GM18502 (cell line): ENCODE results near the gene AKAP7.
"Not testable (repeated sequence)": the region's sequence is repeated elsewhere in the genome, so short reads cannot be mapped to it uniquely, and the experiment has no call there.

ENCODE experiments used
- ATAC-seq: cut with Tn5 transposase; IDR thresholded peaks from one replicate; pipeline ENCODE4 v1.9.1; 2021; ENCODE audit warnings: mild to moderate bottlenecking; ENCODE audit not compliant: unreplicated experiment, poor library complexity

AKAP7 gene

DNA sequence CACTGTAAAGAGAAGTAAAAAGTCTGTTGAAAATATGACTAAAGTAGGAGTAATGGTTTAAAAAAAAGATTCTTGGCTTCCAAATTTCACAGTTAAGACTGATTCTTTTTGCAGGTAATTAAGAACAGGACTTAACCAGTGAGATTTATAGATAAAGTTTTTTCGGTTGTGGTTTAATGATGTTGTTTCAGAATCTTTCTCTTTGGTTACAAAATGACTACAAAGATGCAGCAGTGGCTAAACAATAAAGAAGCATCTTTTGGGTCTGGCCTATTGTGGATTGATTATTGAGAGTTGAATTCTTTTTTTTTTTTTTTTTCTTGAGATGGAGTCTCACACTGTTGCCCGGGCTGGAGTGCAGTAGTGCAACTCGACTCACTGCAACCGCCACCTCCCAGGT lies 109.7 kb downstream of the AKAP7 start:
- ATAC-seq: no peak

DNA sequence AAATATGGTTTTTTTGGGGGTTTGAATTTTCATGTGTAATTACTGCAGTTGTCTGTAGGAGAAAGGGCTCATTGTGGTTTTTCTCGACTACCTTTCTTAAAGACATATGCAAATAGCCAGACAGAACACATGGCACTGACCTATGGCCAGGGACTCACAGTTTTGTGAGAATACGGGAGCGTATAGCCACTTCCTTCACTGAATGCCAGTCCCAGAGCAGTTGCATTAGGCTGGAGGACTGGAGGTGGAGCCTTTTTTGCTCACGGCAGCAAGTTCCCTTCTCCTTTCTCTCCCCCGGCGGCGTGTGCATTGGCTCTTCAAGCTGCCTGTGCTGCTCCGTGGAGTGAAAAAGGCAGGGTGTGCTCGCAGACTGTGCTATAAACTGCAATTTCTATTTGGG lies 114.9 kb downstream of the AKAP7 start:
- peak; percentile 81 for ATAC-seq

- ATAC-seq: no peak
These were observed 115.7 kb downstream of the AKAP7 start for GRCh38 chr6:131250936-131251335.

DNA sequence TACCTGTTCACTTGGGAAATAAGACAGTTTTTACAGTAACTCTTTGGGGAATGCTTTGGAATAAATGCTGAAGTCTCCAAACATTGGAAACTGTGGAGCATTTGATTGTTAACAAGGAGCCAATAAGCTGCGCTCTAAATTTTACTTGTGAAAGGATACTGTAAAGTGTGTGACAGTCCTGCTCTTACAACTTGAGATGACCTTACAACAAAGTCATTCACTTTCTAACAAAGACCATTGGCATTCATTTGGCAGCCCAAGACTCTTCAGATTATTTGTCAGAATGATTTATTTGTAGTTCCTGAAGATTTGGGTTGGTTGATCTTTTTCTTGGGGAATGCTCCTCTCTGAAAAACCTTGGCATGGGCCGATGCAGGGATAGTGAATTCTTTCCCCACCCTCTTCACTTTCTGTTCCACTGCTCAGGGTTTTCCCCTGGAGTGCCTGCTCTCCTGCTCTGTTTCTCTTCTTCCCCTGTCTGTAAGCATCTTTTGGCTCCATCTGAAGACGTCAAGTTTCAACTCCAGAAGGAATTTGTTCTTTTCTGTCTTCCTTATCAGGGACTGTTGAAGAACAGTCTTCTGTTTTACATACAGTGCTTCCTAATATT lies 116.4 kb downstream of the AKAP7 start:
- no peak for ATAC-seq

DNA sequence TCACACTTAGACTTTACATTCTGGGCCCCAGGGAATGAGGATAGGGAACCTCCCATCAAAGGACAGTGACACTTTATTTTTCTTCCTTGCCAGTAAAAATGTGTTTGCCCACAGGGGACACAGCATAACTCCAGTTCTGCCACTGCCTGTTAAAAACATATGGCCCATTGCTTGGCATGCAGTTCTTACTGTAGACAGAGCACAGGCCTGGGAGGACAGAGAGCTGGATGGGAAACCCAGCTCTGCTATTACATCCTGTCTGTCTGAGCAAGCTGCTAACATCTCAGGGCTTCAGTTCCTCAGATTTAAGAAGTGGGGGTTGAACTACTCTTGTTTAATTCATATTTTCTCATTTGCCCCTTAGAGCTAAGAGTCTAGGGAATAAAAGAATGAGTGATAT lies 120.2 kb downstream of the AKAP7 start:
- ATAC-seq: no peak

DNA sequence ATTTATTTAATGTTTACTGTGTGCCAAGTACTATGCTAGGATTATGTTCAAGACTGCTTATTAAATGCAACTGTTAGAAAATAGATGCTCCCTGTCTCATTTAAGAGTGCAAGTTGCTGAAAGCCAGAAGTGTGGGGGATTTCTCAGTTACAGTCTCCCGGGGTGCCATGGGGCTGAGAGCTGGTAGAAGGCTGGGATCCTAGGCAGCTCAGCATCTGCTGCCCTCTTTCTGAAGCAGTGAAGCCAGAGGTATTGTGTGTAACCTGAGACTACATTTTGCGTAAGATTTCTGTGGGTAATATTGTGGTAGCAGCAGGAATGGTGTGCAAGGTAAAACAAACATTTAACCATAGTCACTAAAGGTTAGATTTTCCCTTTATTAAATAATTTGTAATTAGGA lies 120.6 kb downstream of the AKAP7 start:
- ATAC-seq: no peak

GRCh38 chr6:131257104-131257503 lies 121.8 kb downstream of the AKAP7 start:
- ATAC-seq: no peak

DNA sequence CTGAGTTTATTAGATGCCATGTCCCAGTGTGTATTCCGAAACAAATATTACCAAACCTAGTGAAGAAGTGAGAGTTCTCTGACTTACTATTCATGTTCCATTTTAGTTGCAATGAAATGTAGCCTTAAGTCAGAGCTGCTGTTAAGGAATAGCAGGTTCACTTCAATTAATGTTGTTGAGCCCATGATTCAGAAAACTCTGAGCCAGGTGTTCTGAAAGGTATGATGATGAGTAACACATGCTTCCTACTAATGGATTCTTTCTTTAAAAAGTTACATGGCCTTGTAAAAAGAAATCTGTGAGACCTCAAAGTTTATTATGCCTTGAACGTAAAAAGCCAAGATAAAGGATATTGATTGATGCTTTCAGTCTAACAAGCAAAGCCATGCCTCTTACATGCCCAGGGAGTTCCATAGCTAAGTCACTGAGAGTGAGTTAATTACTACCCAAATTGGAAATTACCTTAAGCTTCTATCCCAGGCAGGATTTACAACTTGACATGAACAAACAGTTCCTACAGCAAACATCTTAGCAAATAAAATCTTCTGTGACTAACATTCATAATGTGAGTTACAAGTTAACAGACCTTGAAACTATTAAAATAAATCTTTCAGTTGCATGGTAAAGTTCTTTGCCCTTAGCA lies 122.9 kb downstream of the AKAP7 start:
- no peak for ATAC-seq

DNA sequence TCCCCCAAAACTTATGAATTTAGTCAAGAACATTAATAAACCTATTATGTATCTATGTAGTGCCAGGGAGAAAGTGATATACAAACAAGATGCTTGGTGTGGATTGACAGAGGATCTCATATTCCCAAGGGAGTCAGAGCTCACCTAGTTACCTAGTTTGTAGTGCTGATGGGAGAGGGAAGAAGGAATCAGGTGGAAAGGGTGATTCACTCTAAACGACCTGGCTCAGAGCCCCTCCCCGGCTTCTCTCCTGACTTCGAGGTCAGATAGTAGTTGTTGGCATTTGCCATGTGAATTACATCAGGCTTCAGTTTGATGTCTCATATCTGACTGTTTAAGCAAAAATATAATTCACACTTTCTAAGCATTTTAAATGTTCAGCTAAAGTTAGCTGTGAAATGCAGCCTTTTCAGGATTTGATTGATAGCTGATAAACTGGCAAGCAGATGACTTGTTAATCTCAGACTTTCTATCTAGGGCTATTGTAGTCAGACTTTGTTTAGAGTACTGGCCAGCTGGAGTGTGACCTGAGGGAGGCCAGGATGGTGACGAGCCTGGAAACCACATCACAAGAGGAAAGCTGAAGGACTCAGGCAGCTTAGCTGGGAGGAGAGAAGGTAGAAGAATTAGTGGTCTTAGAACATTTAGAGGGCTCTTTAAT lies 123.7 kb downstream of the AKAP7 start:
- no peak for ATAC-seq

- not testable (repeated sequence) for ATAC-seq
These were observed 125.7 kb downstream of the AKAP7 start for GRCh38 chr6:131260960-131261359.

DNA sequence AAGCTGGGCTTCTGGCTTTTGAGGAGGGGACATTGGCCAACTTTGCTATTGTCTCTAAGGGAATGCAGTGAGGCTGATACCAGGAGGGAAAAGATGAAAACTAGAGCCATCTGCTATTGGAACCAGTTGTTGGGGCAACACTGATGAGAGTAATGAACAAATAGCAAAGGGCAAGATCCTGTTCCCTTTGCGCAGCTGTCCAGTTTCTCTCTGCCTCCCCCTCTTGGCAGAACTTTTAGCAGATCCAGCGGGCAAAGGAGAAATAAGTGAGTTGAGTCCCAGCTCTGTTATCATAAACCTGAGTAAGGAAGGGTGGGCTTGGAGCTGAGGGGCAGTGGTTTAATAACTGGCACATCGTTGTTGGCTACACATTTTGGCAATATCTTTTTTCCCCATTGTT lies 126.8 kb downstream of the AKAP7 start:
- ATAC-seq: no peak

GRCh38 chr6:131265939-131266338 lies 130.7 kb downstream of the AKAP7 start:
- no peak for ATAC-seq

- ATAC-seq: no peak
These were observed 133.0 kb downstream of the AKAP7 start for GRCh38 chr6:131268303-131268702.

DNA sequence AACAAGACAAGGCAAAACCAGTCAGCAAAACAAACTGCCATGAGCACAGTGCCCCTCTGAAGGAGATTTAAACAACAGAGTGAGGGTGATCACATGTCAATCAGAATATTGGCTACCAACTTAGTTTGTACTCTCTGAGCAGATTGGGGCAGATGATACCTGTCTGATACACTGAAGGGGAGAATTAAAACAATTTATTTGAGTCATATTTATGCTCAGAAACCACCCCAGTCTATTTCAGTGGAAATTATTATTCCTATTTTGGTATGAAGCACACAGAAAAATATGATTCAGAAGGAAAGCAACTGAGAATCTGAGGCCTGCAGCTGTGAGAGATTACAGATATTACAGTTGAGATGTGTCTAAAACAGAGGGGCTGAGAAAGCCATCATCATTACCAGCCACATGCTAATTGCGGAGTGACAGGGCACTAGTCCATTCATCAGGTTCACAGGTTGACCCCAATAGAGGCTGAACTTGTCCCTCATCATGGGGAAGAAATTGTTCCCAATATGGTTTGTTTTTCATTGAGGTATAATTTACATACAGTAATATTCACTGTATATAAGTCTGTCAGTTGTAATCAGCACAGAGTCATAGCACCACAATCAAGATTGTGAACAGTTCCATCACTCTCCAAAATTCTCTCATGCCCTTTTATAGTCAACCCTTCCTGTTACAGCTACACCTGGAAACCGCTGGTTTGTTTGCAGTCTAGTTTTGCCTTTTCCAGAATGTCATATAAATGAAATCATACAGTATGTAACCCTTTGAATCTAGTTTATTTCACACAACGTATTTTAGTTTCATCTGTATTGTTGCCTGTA lies 134.5 kb downstream of the AKAP7 start:
- ATAC-seq: no peak

- no peak for ATAC-seq
These were observed 135.3 kb downstream of the AKAP7 start for GRCh38 chr6:131270534-131270933.

DNA sequence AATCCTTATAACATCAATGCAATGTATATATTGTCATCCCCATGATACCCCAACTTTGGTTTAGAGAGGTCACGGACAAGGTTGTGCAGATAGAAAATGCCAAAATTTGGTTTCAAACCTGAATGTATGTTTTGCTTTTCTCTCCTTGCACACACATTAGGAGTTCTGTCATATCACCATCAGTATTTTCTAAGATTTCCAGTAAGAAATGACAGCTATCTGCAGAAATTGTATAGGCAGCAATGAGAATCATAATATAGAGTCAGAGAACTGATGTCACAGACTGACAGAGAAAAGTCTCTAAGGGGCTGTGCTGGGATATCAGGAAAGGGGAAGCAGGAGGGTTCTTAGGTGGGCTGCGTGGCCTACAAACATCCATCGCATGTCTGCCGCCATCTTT lies 140.0 kb downstream of the AKAP7 start:
- no peak for ATAC-seq

DNA sequence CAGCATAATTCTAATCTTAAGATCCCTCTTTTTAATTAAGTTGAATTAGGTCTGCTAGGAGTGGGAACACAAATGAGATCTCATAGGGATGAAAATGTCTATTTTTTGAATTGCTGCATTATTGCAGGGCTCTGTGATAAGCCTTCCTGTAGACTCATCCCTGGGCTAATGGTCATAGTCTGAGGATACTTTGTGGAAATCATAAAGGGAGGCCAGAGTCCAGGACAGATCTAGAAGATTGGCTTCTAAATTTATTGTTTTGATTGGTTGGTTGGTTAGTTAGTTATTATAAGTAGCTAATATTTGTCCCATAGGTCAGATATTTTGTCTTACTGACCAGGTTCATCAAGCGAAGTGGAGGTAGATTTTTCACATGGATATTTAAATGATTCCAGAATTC lies 142.3 kb downstream of the AKAP7 start:
- no peak for ATAC-seq

DNA sequence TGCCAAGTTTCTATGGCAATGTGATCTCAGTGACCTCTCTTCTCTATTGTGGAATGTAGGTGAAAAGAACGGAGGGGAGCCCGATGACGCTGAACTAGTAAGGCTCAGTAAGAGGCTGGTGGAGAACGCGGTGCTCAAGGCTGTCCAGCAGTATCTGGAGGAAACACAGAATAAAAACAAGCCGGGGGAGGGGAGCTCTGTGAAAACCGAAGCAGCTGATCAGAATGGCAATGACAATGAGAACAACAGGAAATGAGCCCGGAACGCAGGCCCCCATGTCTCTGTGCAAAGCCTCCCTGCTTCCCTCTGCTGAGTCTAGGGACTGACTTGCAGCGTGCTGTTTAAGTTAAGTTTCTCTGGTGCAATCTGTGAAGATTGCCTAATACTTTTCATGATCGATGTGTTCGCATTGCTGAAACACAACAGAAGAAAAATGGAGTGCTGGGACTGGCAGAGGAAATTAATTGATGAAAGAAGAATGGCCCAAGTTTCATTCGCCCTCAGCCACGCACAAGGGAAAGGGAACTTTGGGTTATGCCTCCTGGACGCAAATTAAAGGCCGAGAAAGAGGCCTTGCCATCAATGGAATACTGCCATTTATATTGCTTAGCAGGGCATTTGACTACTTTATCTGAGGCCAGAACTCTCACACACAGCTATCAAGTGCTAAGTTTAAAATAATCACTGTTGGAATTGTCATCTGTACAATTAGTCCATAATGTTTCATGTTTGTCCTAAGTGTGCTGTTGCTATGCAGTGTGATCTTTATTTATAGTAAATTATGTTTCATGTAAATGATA lies 146.4 kb downstream of the AKAP7 start:
- ATAC-seq: no peak

- ATAC-seq: no peak
These were observed 147.1 kb downstream of the AKAP7 start for GRCh38 chr6:131282365-131282764.

DNA sequence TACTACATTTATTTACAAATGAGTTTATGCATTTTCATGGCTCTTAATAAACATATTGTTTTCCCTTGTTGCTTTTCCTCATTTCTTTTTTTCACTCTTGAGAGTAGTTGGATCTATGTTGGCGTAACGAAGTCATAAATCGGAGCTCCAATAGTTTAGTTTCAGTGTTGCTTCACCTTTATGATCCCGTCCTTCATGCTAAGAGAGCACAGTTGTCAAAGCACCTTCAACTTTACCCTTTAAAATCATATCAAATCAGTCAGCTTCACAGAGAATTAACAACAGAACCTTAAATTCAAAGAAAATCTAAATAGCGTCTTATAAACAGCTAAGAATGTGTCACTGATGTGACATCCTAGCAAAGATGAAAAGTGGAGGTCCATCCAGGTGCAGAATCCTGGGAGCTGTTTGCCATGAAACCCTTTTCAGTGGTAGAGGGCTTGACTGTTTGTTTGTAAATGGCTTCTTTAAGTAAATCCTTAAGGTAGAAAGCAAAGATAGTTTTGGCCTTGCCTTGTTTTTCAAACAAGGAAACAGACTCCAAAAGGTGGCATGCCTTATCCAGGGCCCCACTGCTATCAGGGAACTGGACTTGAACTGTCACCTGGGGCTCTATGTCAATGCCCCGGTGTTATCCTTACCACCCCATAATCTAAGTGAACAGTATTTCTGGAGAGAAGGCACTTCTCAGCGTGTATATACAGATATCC lies 148.4 kb downstream of the AKAP7 start:
- no peak for ATAC-seq
